K562 (cell line): ENCODE data around the gene TMEM217. TPM values are rescaled to one million over a fixed set of nuclear protein-coding genes. Genes with fewer than 3 reads are reported as not detected.

Source experiments
- FOXA3 ChIP-seq, 2 experiments: fragments of 450-650 bp in 1 of 2; sonication (generic) in 1 of 2; formaldehyde crosslinking; IDR thresholded peaks in 1 of 2; conservative IDR thresholded peaks in 1 of 2; 2 replicates each; pipeline versions ENCODE4 v1.4.0 to v1.8.0; 2020 to 2022; ENCODE audit warnings: mild to moderate bottlenecking in 2 of 2, missing genetic modification reagents in 1 of 2
- NFIX ChIP-seq: fragments of 250-450 bp; sonication (Bioruptor Pico); IDR thresholded peaks from 2 replicates; pipeline ENCODE4 v1.4.0; 2020; ENCODE audit warnings: low read depth, mild to moderate bottlenecking, moderate library complexity
- RCOR1 ChIP-seq, 2 experiments: IDR thresholded peaks; 2 replicates each; pipeline ENCODE4 v1.6.1; 2012; ENCODE audit warnings: low read depth in 2 of 2, low read length in 2 of 2, borderline replicate concordance in 1 of 2, improper control_type of control experiment in 1 of 2
- TAF1 ChIP-seq: IDR thresholded peaks from 2 replicates; pipeline ENCODE4 v1.6.1; 2011; ENCODE audit warnings: mild to moderate bottlenecking, low read length, moderate library complexity; ENCODE audit not compliant: insufficient read depth, control insufficient read depth, severe bottlenecking; ENCODE audit errors: extremely low read depth
- ZNF436 ChIP-seq: fragments of 250-450, 450-650 bp; sonication (Bioruptor Pico); formaldehyde crosslinking; IDR thresholded peaks from 2 replicates; pipeline ENCODE4 v1.7.0; 2020; ENCODE audit warnings: mild to moderate bottlenecking
- ZNF696 ChIP-seq: fragments of 250-450 bp; sonication (Bioruptor Pico); conservative IDR thresholded peaks from 2 replicates; pipeline ENCODE4 v1.4.0; 2020; ENCODE audit warnings: mild to moderate bottlenecking, moderate library complexity
- polyA plus RNA-seq, 8 experiments: library from polyadenylated mRNA; depleted of rRNA in 4 of 8; stranded (reverse) in 5 of 8; unstranded in 3 of 8; fragments of >200 nt; fragmentation: Nextera tagmentation in 2 of 8; fragmentation: Illumina TruSeq in 1 of 8; extraction: Ambion mirVana in 2 of 8; extraction: Trizol in 1 of 8; gene quantifications; 2 replicates each; pipeline versions ENCODE4 v1.2.1 to v1.2.3, GENCODE V29; 2011 to 2014; ENCODE audit warnings: inconsistent platforms in 1 of 8, missing spikeins in 1 of 8
- total RNA-seq, 7 experiments: library from RNA; depleted of rRNA in 6 of 7; stranded (reverse); fragments of >200 nt in 6 of 7; fragmentation: Illumina TruSeq in 2 of 7; extraction: Trizol in 2 of 7; gene quantifications; 2 replicates each; pipeline versions ENCODE4 v1.2.1 to v1.2.3, GENCODE V29; 2011 to 2021; ENCODE audit warnings: low replicate concordance in 1 of 7
- TF ChIP-seq, protein P1 (sequence below): sonication (generic); formaldehyde crosslinking; IDR thresholded peaks from 2 replicates; pipeline ENCODE4 v1.8.1; 2023; ENCODE audit warnings: mild to moderate bottlenecking, missing genetic modification reagents
- TF ChIP-seq, protein P2 (sequence below): fragments of 450-650 bp; IDR thresholded peaks from 2 replicates; pipeline ENCODE4 v1.6.1; 2016; ENCODE audit warnings: antibody characterized with exemption
- TF ChIP-seq, protein P3 (sequence below): sonication (generic); formaldehyde crosslinking; IDR thresholded peaks from 2 replicates; pipeline ENCODE4 v1.8.0; 2022; ENCODE audit warnings: mild to moderate bottlenecking, missing genetic modification reagents
- TF ChIP-seq, protein P4 (sequence below): fragments of 250-450 bp; sonication (Bioruptor Pico); IDR thresholded peaks from 2 replicates; pipeline ENCODE4 v1.5.0; 2021; ENCODE audit warnings: mild to moderate bottlenecking, borderline replicate concordance

TMEM217 gene
- total and polyA plus RNA-seq, 9 of the 15 experiments (the other 6 are each of a cell fraction or from before 2014, with no cell fraction given), result 1.3 to 8.0 (median 1.9) TPM

DNA sequence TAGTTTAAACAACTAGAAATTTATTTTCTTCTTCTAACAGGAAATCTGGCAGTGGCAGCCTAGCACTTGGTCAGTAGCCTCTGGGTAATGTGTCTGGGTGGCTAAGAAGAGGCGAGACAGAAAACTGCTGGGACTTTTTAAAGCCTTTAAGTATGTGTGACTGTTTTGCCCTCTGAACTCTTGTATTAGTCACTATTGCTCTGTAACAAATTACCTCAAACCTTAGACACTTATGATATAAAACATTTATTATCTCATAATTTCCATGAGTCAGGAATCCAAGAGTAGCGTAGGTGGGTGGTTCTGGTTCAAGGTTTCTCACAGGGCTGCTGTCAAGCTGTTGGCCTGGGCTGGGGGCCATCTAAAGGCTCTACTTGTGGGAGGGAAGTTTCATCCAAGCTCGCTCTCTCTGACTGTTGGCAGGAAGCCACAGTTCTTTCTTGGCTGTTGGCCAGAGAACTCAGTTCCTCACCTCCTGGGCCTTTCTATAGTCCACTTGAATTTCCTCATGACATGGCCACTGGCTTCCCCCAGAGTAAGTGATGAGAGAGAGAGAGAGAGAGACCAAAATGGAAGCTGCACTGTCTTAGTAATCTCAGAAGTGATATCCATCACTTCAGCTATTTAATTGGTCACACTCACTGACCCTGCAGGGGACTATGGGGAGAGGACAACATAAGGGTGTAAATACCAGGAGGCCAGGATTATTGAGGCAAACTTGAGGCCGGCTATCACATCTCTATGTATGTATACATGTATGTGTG, 17.8 kb downstream of the TMEM217 start (continued):
- TF ChIP-seq, protein P1, sequence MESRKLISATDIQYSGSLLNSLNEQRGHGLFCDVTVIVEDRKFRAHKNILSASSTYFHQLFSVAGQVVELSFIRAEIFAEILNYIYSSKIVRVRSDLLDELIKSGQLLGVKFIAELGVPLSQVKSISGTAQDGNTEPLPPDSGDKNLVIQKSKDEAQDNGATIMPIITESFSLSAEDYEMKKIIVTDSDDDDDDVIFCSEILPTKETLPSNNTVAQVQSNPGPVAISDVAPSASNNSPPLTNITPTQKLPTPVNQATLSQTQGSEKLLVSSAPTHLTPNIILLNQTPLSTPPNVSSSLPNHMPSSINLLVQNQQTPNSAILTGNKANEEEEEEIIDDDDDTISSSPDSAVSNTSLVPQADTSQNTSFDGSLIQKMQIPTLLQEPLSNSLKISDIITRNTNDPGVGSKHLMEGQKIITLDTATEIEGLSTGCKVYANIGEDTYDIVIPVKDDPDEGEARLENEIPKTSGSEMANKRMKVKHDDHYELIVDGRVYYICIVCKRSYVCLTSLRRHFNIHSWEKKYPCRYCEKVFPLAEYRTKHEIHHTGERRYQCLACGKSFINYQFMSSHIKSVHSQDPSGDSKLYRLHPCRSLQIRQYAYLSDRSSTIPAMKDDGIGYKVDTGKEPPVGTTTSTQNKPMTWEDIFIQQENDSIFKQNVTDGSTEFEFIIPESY (CRISPR knock-in tag), result 0 out of 2 replicates have a peak, but pooled peaks have one; percentile 10
- TF ChIP-seq TAF1, result no peak
- TF ChIP-seq NFIX (CRISPR knock-in tag), result peak; percentile 87
- TF ChIP-seq ZNF436 (CRISPR knock-in tag), result no peak
- TF ChIP-seq, protein P2, sequence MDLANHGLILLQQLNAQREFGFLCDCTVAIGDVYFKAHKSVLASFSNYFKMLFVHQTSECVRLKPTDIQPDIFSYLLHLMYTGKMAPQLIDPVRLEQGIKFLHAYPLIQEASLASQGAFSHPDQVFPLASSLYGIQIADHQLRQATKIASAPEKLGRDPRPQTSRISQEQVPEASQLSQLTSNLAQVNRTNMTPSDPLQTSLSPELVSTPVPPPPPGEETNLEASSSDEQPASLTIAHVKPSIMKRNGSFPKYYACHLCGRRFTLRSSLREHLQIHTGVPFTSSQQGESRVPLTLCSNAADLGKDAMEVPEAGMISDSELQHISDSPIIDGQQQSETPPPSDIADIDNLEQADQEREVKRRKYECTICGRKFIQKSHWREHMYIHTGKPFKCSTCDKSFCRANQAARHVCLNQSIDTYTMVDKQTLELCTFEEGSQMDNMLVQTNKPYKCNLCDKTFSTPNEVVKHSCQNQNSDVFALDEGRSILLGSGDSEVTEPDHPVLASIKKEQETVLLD, result peak; percentile 30; the same call in 1 of the 2 replicates
- TF ChIP-seq ZNF696, result no peak
- TF ChIP-seq, protein P3, sequence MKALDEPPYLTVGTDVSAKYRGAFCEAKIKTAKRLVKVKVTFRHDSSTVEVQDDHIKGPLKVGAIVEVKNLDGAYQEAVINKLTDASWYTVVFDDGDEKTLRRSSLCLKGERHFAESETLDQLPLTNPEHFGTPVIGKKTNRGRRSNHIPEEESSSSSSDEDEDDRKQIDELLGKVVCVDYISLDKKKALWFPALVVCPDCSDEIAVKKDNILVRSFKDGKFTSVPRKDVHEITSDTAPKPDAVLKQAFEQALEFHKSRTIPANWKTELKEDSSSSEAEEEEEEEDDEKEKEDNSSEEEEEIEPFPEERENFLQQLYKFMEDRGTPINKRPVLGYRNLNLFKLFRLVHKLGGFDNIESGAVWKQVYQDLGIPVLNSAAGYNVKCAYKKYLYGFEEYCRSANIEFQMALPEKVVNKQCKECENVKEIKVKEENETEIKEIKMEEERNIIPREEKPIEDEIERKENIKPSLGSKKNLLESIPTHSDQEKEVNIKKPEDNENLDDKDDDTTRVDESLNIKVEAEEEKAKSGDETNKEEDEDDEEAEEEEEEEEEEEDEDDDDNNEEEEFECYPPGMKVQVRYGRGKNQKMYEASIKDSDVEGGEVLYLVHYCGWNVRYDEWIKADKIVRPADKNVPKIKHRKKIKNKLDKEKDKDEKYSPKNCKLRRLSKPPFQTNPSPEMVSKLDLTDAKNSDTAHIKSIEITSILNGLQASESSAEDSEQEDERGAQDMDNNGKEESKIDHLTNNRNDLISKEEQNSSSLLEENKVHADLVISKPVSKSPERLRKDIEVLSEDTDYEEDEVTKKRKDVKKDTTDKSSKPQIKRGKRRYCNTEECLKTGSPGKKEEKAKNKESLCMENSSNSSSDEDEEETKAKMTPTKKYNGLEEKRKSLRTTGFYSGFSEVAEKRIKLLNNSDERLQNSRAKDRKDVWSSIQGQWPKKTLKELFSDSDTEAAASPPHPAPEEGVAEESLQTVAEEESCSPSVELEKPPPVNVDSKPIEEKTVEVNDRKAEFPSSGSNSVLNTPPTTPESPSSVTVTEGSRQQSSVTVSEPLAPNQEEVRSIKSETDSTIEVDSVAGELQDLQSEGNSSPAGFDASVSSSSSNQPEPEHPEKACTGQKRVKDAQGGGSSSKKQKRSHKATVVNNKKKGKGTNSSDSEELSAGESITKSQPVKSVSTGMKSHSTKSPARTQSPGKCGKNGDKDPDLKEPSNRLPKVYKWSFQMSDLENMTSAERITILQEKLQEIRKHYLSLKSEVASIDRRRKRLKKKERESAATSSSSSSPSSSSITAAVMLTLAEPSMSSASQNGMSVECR (CRISPR knock-in tag), result no peak
- TF ChIP-seq, protein P4, sequence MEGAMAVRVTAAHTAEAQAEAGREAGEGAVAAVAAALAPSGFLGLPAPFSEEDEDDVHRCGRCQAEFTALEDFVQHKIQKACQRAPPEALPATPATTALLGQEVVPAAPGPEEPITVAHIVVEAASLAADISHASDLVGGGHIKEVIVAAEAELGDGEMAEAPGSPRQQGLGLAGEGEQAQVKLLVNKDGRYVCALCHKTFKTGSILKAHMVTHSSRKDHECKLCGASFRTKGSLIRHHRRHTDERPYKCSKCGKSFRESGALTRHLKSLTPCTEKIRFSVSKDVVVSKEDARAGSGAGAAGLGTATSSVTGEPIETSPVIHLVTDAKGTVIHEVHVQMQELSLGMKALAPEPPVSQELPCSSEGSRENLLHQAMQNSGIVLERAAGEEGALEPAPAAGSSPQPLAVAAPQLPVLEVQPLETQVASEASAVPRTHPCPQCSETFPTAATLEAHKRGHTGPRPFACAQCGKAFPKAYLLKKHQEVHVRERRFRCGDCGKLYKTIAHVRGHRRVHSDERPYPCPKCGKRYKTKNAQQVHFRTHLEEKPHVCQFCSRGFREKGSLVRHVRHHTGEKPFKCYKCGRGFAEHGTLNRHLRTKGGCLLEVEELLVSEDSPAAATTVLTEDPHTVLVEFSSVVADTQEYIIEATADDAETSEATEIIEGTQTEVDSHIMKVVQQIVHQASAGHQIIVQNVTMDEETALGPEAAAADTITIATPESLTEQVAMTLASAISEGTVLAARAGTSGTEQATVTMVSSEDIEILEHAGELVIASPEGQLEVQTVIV (CRISPR knock-in tag), result no peak
- TF ChIP-seq FOXA3 (CRISPR knock-in tag; conservative IDR thresholded peaks at IDR 0.05 in 1 of 2, IDR thresholded peaks at IDR 0.05 in 1 of 2), result no peak
- TF ChIP-seq RCOR1 (IDR thresholded peaks at IDR 0.05; ENCODE audit: borderline replicate concordance in 1 of 2, low read depth in 2 of 2, low read length in 2 of 2), result peak in 1 of 2 experiments; percentile 87; a peak in 2 of 4 replicates
